SK-N-SH treated with all-trans-retinoic acid at 6 μM for 48 hours (cell line): Measurements from ENCODE around the gene BACH2.

Source experiments
- ATAC-seq: fragments of 200-7000 bp; cut with Tn5 transposase; 3 replicates; pipeline ENCODE4 v1.9.1; 2020; ENCODE audit warnings: mild to moderate bottlenecking, moderate library complexity
- ARNTL ChIP-seq: fragments of 450-650 bp; formaldehyde crosslinking; IDR thresholded peaks from 2 replicates; pipeline ENCODE4 v1.5.0; 2020; ENCODE audit warnings: low read depth, mild to moderate bottlenecking, moderate library complexity, borderline replicate concordance
- BACH2 ChIP-seq: fragments of 250-450 bp; sonication (Bioruptor Pico); IDR thresholded peaks from 2 replicates; pipeline ENCODE4 v1.9.0; 2021; ENCODE audit warnings: mild to moderate bottlenecking, borderline replicate concordance
- CSDC2 ChIP-seq: fragments of 250-450 bp; sonication (Bioruptor Pico); IDR thresholded peaks from 2 replicates; pipeline ENCODE4 v1.5.0; 2020; ENCODE audit warnings: mild to moderate bottlenecking, moderate library complexity
- ESRRG ChIP-seq: fragments of 250-450 bp; sonication (Bioruptor Pico); IDR thresholded peaks from 2 replicates; pipeline ENCODE4 v1.6.1; 2021; ENCODE audit warnings: mild to moderate bottlenecking
- GLIS3 ChIP-seq: fragments of 250-450 bp; sonication (Bioruptor Pico); IDR thresholded peaks from 2 replicates; pipeline ENCODE4 v1.5.0; 2020; ENCODE audit warnings: mild to moderate bottlenecking, moderate library complexity
- OSR1 ChIP-seq: fragments of 250-450 bp; sonication (Bioruptor Pico); IDR thresholded peaks from 2 replicates; pipeline ENCODE4 v1.8.0; 2022; ENCODE audit warnings: moderate library complexity, mild to moderate bottlenecking, inconsistent platforms
- PPARA ChIP-seq: fragments of 250-450 bp; sonication (Bioruptor Pico); IDR thresholded peaks from 2 replicates; pipeline ENCODE4 v1.5.0; 2020; ENCODE audit warnings: mild to moderate bottlenecking, borderline replicate concordance
- RARB ChIP-seq: fragments of 250-450 bp; sonication (Bioruptor Pico); IDR thresholded peaks from 2 replicates; pipeline ENCODE4 v1.8.0; 2021; ENCODE audit warnings: mild to moderate bottlenecking, moderate library complexity
- SNAI2 ChIP-seq: fragments of 250-450 bp; sonication (Bioruptor Pico); IDR thresholded peaks from 2 replicates; pipeline ENCODE4 v1.5.0; 2020; ENCODE audit warnings: mild to moderate bottlenecking, moderate library complexity
- TCF4 ChIP-seq: fragments of 250-450 bp; sonication (Bioruptor Pico); IDR thresholded peaks from 2 replicates; pipeline ENCODE4 v1.8.0; 2021; ENCODE audit warnings: mild to moderate bottlenecking, moderate library complexity, borderline replicate concordance
- ZC3H10 ChIP-seq: fragments of 250-450 bp; sonication (Bioruptor Pico); IDR thresholded peaks from 2 replicates; pipeline ENCODE4 v1.5.1; 2021; ENCODE audit warnings: mild to moderate bottlenecking, moderate library complexity
- ZFP3 ChIP-seq: fragments of 250-450 bp; sonication (Bioruptor Pico); IDR thresholded peaks from 2 replicates; pipeline ENCODE4 v1.5.0; 2020; ENCODE audit warnings: mild to moderate bottlenecking, moderate library complexity
- ZFP30 ChIP-seq: fragments of 450-650 bp; formaldehyde crosslinking; IDR thresholded peaks from 2 replicates; pipeline ENCODE4 v1.5.0; 2022; ENCODE audit warnings: mild to moderate bottlenecking, moderate library complexity
- ZNF565 ChIP-seq: fragments of 450-650 bp; formaldehyde crosslinking; conservative IDR thresholded peaks from 2 replicates; pipeline ENCODE4 v1.5.0; 2020; ENCODE audit warnings: low read depth, mild to moderate bottlenecking, moderate library complexity
- ZNF70 ChIP-seq: fragments of 450-650 bp; formaldehyde crosslinking; IDR thresholded peaks from 2 replicates; pipeline ENCODE4 v1.5.0; 2020; ENCODE audit warnings: mild to moderate bottlenecking, moderate library complexity
- ZNF8 ChIP-seq: fragments of 450-650 bp; formaldehyde crosslinking; IDR thresholded peaks from 2 replicates; pipeline ENCODE4 v1.5.0; 2020; ENCODE audit warnings: mild to moderate bottlenecking, moderate library complexity
- TF ChIP-seq, protein P1 (sequence below): fragments of 250-450 bp; sonication (Bioruptor Pico); IDR thresholded peaks from 2 replicates; pipeline ENCODE4 v1.5.1; 2020; ENCODE audit warnings: low read depth, mild to moderate bottlenecking, moderate library complexity
- TF ChIP-seq, protein P2 (sequence below): fragments of 250-450 bp; sonication (Bioruptor Pico); IDR thresholded peaks from 2 replicates; pipeline ENCODE4 v1.5.0; 2020; ENCODE audit warnings: mild to moderate bottlenecking, moderate library complexity
- TF ChIP-seq, protein P3 (sequence below): fragments of 250-450 bp; sonication (Bioruptor Pico); IDR thresholded peaks from 2 replicates; pipeline ENCODE4 v1.5.1; 2021; ENCODE audit warnings: mild to moderate bottlenecking, moderate library complexity
- TF ChIP-seq, protein P4 (sequence below): fragments of 250-450 bp; sonication (Bioruptor Pico); IDR thresholded peaks from 2 replicates; pipeline ENCODE4 v1.8.0; 2020; ENCODE audit warnings: mild to moderate bottlenecking, moderate library complexity, borderline replicate concordance

BACH2 gene

DNA sequence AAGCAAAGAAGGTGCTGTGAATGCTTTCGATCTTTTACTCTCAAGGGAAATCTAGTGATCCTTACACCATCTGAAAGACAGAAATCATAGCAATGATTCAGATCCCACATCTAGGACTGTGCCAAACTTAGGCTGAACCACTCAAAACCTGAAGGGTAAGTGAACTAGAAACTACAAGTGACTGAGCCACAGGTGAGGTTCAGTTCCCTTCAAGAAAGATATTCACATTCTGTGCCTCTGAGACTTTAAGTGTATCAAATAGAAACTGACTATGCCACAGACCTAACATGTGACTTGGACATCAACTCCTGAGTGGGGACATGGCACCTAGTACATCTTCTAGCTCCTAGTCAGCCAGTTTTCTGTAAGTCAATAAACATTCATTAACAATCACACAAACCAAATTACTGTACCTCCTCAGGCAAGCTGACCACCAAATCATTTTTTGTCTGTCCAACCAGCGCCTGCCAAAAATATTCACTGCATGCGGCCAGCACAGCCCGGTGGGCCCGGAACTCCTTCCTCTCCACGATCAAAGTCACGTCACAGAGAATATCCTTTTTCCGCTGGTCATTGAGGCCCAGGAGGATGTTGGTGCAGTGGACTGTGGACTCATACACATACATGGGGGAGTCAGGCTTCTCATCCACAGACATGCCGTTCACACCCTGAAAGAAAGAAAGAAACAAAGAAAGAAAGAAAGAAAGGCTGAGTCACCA is 288.3 kb downstream of the BACH2 start:
- TF ChIP-seq, protein P1, sequence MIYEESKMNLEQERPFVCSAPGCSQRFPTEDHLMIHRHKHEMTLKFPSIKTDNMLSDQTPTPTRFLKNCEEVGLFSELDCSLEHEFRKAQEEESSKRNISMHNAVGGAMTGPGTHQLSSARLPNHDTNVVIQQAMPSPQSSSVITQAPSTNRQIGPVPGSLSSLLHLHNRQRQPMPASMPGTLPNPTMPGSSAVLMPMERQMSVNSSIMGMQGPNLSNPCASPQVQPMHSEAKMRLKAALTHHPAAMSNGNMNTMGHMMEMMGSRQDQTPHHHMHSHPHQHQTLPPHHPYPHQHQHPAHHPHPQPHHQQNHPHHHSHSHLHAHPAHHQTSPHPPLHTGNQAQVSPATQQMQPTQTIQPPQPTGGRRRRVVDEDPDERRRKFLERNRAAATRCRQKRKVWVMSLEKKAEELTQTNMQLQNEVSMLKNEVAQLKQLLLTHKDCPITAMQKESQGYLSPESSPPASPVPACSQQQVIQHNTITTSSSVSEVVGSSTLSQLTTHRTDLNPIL (CRISPR knock-in tag), result no peak
- TF ChIP-seq ARNTL (CRISPR knock-in tag), result no peak
- no peak for TF ChIP-seq PPARA (CRISPR knock-in tag)
- TF ChIP-seq ZNF565 (CRISPR knock-in tag), result no peak
- no peak for TF ChIP-seq OSR1
- no peak for ATAC-seq

DNA sequence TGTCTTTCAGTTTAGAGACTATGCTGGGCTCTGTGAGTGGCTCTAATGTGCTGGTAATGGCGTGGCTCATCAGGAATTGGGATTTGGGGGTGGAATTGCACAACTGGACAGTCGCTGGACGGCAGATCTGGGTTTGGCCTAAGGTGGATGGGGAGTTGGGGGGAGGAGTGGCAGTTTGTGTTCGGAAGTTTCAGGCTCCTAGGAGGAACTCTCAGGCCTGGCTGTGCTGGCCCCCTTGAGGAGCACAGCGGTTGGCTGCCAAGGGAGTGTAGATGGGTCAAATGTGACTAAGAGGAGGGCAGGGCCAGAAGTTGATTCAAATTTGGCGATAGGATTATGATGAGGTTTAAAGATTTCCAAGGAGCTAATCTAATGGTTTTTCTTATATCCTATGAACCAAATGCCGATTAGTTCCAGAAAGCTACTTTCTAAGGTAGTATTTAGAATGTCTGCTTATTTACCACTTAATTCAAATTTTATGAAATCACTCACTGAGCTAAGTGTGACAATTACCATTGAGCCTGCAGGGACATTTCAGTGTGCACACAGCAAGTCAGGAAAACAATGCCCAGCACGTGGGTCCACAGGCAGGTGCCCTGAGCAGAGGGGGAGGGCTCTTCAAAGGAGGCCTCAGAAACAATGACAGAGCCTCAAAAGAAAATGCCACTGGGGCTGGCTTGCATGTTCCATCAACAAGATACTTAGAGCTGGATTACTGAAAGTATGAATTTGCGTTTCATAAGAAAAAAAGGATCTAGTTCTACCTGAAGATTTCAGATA is 291.4 kb downstream of the BACH2 start:
- TF ChIP-seq ZFP3 (CRISPR knock-in tag) (no peak), CSDC2 (CRISPR knock-in tag) (no peak), GLIS3 (CRISPR knock-in tag) (no peak), ZNF8 (no peak), ZC3H10 (CRISPR knock-in tag) (no peak), RARB (CRISPR knock-in tag) (no peak), OSR1 (no peak), ZFP30 (CRISPR knock-in tag) (no peak), PPARA (CRISPR knock-in tag) (no peak), BACH2 (CRISPR knock-in tag) (no peak), ZNF70 (CRISPR knock-in tag) (no peak), ESRRG (CRISPR knock-in tag) (no peak), TCF4 (CRISPR knock-in tag) (no peak), ARNTL (CRISPR knock-in tag) (no peak)
- TF ChIP-seq, protein P2, sequence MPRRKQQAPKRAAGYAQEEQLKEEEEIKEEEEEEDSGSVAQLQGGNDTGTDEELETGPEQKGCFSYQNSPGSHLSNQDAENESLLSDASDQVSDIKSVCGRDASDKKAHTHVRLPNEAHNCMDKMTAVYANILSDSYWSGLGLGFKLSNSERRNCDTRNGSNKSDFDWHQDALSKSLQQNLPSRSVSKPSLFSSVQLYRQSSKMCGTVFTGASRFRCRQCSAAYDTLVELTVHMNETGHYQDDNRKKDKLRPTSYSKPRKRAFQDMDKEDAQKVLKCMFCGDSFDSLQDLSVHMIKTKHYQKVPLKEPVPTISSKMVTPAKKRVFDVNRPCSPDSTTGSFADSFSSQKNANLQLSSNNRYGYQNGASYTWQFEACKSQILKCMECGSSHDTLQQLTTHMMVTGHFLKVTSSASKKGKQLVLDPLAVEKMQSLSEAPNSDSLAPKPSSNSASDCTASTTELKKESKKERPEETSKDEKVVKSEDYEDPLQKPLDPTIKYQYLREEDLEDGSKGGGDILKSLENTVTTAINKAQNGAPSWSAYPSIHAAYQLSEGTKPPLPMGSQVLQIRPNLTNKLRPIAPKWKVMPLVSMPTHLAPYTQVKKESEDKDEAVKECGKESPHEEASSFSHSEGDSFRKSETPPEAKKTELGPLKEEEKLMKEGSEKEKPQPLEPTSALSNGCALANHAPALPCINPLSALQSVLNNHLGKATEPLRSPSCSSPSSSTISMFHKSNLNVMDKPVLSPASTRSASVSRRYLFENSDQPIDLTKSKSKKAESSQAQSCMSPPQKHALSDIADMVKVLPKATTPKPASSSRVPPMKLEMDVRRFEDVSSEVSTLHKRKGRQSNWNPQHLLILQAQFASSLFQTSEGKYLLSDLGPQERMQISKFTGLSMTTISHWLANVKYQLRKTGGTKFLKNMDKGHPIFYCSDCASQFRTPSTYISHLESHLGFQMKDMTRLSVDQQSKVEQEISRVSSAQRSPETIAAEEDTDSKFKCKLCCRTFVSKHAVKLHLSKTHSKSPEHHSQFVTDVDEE (CRISPR knock-in tag), result no peak
- TF ChIP-seq, protein P3, sequence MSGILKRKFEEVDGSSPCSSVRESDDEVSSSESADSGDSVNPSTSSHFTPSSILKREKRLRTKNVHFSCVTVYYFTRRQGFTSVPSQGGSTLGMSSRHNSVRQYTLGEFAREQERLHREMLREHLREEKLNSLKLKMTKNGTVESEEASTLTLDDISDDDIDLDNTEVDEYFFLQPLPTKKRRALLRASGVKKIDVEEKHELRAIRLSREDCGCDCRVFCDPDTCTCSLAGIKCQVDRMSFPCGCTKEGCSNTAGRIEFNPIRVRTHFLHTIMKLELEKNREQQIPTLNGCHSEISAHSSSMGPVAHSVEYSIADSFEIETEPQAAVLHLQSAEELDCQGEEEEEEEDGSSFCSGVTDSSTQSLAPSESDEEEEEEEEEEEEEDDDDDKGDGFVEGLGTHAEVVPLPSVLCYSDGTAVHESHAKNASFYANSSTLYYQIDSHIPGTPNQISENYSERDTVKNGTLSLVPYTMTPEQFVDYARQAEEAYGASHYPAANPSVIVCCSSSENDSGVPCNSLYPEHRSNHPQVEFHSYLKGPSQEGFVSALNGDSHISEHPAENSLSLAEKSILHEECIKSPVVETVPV (CRISPR knock-in tag), result no peak
- TF ChIP-seq, protein P4, sequence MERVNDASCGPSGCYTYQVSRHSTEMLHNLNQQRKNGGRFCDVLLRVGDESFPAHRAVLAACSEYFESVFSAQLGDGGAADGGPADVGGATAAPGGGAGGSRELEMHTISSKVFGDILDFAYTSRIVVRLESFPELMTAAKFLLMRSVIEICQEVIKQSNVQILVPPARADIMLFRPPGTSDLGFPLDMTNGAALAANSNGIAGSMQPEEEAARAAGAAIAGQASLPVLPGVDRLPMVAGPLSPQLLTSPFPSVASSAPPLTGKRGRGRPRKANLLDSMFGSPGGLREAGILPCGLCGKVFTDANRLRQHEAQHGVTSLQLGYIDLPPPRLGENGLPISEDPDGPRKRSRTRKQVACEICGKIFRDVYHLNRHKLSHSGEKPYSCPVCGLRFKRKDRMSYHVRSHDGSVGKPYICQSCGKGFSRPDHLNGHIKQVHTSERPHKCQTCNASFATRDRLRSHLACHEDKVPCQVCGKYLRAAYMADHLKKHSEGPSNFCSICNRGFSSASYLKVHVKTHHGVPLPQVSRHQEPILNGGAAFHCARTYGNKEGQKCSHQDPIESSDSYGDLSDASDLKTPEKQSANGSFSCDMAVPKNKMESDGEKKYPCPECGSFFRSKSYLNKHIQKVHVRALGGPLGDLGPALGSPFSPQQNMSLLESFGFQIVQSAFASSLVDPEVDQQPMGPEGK, result no peak
- TF ChIP-seq, protein P1 (CRISPR knock-in tag), result no peak

DNA sequence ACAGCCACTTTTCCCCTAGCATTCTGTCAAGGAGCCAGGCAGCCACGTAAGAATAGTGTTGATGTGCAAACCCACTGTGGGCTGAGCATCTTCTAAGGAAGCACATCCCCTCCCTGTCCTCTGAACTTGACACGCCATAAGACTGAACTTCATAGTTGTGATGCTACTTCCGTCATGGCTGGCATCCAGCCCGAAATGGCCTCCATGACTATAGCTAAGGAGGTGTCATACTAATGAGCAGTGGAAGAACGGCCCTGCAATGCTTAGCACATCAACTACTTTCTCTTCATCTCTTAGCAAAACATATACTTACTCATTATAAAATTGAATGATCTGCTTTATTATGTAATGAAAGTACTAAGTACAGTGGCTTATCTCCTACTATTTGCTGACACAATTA is 292.1 kb downstream of the BACH2 start:
- TF ChIP-seq OSR1, result no peak
- no peak for TF ChIP-seq SNAI2
- TF ChIP-seq, protein P2 (CRISPR knock-in tag), result no peak
- TF ChIP-seq, protein P4, result no peak
- TF ChIP-seq ARNTL (CRISPR knock-in tag), result no peak
- TF ChIP-seq ZNF8, result no peak
- no peak for ATAC-seq

More for the DNA sequence above, 291.4 kb downstream of the BACH2 start:
- ATAC-seq, result no peak
